Jurkat, Clone E6-1 (cell line): Measurements from ENCODE around the gene GDF11.

Experiments
- DNase-seq: peaks from one replicate; pipeline ENCODE4 v3.0.0-alpha.2; 2011; ENCODE audit warnings: low read depth, low spot score
- H3K4me3 ChIP-seq: 2 replicates; pipeline ENCODE4 v1.5.1; 2011; ENCODE audit warnings: mild to moderate bottlenecking, low read length, control low read depth, moderate library complexity

The GDF11 gene

DNA sequence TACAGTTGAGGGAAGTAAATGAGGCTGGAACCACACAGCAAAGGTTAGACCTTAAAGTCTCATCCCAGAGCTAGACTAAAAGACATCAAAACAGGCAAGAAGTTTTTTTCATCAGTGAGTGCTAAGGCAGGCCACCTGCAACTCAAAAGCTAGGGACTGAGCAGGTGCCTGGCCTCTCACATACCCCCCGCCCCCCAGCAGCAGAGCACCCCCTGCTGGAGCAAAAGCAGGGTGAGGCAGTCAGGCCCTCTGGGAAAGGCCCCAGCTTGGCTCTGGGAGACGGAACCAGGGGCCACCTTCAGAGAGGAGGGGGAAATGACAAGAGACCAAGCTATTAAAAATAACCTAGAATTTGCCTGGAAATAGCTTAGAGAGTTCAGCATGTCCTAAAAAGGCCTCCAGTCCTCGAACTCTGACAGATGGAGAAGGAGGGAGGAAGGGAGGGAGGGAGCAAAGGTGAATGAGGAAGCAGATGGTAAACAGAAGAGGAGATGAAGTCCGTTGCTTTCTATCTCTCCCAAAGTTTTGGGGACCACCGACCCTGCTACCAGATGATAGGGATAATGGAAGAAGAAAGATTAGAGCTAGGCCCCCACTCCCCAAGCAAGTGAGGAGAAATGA is 37.0 kb upstream of the GDF11 start:
- DNase-seq = no peak
- no peak overlapping the region for H3K4me3 ChIP-seq

DNA sequence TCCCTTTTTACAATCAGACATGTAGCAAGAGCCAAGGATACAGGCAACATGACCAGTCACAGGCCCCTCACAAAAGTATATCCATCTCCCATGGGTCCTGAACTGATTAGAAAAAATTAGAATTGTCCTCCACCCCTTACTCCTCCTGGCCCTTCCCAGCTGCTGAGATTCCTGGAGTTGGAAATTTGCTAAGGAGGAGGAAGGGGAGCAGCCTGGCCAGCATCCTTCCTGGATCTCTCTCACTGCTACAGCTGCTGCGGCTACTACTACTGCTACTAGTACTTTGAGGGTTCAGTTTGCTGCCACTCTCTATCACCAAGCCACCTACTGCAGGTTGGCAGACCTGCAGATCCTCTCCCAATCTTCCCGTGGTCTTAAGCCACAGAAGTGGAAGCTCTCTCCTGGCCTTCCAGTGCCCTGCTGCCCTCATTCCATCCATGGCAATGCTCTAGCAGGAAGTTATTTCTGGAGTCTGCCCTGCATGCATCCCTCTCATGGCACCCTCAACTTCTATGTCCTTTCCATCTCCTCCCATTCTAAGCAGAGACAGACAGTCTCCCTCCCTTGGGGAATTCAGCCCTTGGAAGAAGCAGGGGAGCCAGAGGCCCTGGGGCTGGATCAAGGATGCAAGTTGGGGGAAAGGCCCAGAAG is 36.2 kb upstream of the GDF11 start:
- H3K4me3 ChIP-seq = no peak overlapping the region
- DNase-seq = no peak

DNA sequence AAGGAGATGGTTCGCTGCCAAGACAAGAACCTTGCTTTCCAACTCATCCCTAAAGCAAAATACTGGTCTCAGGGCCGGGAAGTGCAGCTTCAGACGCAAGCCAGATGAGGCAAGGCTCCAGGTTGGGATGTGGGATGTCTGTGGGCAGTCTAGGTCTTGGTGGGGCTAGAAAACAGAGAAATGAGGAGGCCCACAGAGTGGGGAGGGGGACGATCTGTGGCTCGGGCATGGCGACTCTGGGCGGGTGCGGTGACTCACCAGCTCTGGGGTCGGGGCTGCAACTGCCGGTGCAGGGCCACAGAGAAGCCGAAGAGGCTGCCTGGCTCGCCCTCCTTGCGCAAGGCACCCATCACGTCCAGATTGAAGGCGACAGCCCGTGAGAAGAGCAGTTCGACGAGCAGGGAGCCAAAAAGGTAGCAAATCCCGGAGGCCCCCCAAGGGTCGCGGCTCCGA is 35.7 kb upstream of the GDF11 start:
- H3K4me3 ChIP-seq = peak overlapping the region; percentile 15
- no peak for DNase-seq

DNA sequence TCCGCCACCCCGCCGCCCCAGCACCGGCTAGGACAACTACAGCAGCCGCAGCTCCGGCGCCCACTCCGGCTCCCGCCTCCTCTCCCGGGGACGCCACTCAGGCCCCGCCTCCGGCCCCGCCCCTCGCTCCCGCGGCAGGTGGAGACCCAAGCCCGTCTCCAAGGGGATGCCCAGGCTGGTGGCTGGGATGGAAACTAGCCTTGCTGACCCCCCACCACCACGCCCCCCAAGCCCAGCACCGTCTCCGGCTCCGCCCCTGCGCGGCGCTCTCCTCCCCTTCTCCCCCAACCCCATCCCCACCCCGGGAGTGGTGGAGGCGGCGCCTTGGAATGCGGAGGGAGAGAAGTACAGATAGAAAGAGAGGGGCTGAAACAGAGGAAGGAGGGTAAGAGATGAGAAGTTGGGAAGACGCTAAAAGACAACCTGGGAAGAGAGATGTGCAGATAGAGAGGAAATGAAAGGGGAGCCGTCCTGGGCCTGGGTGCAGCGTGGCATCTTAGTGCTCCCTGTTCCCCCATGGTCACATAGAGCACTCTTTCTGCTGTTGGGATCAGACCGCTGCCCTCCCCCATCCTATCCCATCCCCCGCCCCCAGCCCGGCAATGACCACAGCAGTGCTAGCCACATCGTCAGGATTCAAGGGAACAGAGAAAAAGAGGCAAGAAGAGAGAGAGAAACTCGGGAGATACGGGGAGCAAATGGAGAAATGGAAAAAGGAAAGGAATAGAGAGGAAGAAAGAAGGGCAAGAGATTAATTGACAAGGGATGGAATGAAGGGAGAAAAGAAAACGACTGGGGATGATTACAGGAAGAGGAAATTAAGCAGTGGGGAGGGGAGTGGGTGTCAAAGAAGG is 34.9 kb upstream of the GDF11 start, which contains the start of gene ITGA7:
ITGA7 (minus strand) TSS at position 64 of the 854 bp plus-strand sequence. CDS start 222 bp downstream, outside the sequence.
- H3K4me3 ChIP-seq = peak within 1 kb of the TSS; percentile 46
- DNase-seq = no peak

GRCh38 chr12:55708695-55709233 is 34.2 kb upstream of the GDF11 start:
- no peak for DNase-seq
- no peak overlapping the region for H3K4me3 ChIP-seq

- no peak for DNase-seq
- H3K4me3 ChIP-seq = no peak overlapping the region
These were observed 31.0 kb upstream of the GDF11 start for GRCh38 chr12:55711786-55712553.

- H3K4me3 ChIP-seq = no peak overlapping the region
- DNase-seq = no peak
These were observed 30.1 kb upstream of the GDF11 start for GRCh38 chr12:55712700-55713415.

- no peak for DNase-seq
- H3K4me3 ChIP-seq = no peak overlapping the region
These were observed 29.2 kb upstream of the GDF11 start for GRCh38 chr12:55713721-55714120.

DNA sequence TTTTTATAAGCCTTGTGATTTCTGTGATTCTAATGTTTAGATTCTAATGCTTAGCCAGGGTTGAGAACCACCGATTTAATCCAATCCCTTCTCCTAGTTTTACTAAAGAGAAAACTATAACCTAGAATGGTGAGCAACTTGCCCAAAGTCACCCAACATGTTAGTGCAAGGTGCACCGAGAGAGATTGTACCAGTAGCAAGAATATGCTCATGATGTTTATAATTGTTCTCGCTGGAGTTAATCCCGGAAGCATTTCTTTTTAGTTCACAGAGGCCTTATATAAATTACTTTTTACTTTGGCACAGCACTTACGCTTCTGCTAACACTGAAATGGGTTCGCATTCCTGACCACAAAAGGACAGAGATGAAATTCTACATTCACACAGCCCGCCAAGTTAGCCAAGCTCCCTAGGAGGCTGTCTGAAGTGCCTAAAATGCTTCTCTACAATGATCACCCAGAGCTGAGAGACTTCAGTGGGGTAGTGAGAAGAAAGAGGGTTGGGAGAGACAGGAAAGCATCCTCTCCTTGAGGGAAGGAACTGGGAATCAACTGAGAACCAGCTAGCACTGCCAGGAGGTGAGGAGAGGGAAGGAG is 27.7 kb upstream of the GDF11 start:
- peak overlapping the region; percentile 94 for H3K4me3 ChIP-seq
- DNase-seq = no peak

GRCh38 chr12:55715833-55716581 is 26.9 kb upstream of the GDF11 start, which contains the start of gene BLOC1S1:
Gene BLOC1S1 (plus strand): TSS chr12:55716046. CDS start chr12:55716052, 6 bp downstream.
- DNase-seq = peak; percentile 95

DNA sequence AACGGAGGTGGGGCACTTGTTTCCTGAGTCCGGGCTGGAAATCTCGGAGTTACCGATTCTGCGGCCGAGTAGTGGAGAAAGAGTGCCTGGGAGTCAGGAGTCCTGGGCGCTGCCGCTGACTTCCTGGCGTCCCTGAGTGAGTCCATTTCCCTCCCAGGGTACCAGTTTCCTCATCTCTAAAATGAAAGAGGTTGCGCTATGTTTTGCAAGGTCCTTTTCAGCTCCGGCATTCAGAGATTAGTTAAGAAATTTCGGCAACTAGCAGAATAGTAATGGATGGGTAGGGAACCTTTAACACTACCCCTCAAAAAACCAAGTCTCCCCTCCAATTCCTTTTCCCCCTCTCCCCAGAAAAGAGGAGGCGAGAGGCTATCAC is 26.4 kb upstream of the GDF11 start:
- peak overlapping the region; percentile 94 for H3K4me3 ChIP-seq
- no peak for DNase-seq

More at GRCh38 chr12:55715833-55716581, 26.9 kb upstream of the GDF11 start, which contains the start of gene BLOC1S1:
- H3K4me3 ChIP-seq = peak within 1 kb of the TSS; percentile 94

DNA sequence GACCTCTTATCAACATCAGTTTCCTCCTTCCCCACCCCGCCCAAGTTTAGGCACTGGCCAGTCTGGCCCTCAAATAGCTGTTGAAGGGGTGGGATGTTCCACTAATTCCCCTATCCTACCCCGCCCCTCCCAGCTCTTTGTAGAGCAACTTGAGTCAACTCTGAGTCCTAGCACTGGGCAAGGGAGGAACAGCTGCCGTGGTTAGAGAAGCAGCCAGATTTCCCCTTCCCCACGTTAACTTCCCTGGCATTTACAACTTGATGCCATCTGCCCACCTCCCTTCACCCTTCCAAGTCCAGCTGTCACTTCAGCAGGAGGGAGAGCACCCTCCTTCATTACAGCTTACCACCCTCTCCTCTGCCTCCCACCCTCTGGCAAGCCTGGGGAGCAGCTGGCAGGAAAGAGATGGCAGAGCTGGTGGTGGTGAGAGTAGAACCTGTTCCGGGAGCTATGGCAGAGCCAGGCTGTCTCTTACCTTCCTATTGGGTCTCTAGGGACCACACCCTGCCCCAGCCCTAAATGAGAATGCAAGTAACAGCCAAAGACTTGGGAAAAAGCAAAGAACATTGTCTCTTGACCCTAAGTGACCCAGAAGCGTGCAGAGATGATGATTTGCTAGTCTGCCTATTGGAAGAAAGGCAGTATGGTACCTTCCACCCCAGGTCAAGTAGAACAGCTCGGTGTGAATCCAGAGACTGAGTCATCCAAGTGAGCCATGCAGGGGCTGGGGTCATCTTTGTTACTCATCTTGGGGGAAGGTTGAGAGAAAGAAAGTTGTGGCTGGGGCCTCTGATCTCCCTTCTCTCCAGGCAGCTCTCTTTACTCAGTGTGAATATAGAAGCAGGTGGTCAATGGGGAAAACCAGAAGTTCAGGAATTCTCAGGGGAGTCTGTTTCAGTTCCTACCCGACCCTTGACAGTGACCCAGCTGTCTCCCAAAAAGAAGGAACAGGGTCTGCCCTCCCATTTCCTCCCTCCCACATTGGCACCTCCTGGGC is 25.6 kb upstream of the GDF11 start:
- DNase-seq = no peak
- H3K4me3 ChIP-seq = peak overlapping the region; percentile 94

DNA sequence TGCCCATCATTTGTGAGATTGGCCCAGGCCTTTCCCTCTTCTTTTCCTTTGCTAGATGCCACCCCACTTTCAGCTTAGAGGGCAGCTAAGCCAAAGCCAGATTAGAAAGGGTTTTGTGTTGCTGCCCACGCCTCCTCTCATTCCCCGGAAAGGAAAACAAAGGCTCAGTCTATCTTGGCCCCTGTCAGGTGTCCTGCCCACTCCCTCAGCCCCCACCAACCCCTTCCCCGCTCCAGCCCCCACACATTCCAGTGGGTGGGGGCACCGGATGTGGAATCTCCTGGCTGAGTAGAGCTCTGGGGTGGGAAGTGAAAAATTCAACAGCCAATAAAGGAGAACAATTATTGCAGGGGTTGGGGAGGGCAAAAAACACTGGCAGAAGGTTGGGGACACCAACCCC is 24.9 kb upstream of the GDF11 start:
- no peak overlapping the region for H3K4me3 ChIP-seq
- no peak for DNase-seq

DNA sequence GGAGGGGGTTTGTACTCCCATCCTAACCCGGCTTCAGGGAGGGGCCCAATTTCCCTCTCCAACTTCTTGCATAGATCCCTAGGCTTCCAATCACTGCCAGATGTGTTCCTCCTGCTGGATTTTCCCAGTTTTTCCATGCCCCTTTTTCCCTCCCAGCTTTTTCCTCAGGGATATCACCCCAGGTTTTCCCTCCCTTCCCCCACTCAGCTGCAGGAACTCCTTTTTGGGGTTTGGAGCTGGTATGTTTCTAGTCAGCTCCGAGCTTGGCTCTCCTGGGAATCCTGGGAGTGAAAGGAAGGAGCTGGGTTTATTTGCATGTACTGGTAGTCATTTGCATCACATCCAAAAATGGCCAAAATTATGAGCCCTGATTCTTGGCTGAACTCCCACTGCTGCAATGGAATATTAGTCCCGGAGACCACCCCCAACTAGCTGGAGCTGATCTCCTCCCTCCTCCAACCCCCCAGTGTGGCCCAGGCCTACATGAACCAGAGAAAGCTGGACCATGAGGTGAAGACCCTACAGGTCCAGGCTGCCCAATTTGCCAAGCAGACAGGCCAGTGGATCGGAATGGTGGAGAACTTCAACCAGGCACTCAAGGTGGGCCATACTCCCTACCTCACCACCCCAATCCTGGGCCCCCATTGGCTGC is 24.2 kb upstream of the GDF11 start:
- DNase-seq = no peak
- no peak overlapping the region for H3K4me3 ChIP-seq

GRCh38 chr12:55719371-55719770 is 23.6 kb upstream of the GDF11 start:
- no peak for DNase-seq
- H3K4me3 ChIP-seq = no peak overlapping the region
